SU-DHL-6 (cell line): ENCODE data around the gene DPPA5.
"Not testable (repeated sequence)": the region's sequence is repeated elsewhere in the genome, so short reads cannot be mapped to it uniquely, and the experiment has no call there.

Experiments
- CTCF ChIP-seq: fragments of 200-600 bp; sonication (generic); IDR thresholded peaks from one replicate; pipeline ENCODE4 v1.5.1; 2017; ENCODE audit warnings: antibody characterized with exemption, mild to moderate bottlenecking, low read length, moderate library complexity; ENCODE audit not compliant: insufficient read depth, poor library complexity, severe bottlenecking
- EZH2phosphoT487 ChIP-seq: fragments of 200-600 bp; sonication (generic), shearing (Covaris generic); conservative IDR thresholded peaks from 2 replicates; pipeline ENCODE4 v1.6.1; 2018; ENCODE audit warnings: mild to moderate bottlenecking, antibody characterized with exemption, low read length, moderate library complexity, mixed read lengths

- not testable (repeated sequence) for TF ChIP-seq CTCF, EZH2phosphoT487
Observed at GRCh38 chr6:73303773-73304172, 50.3 kb downstream of the DPPA5 start.
